ENCODE data around the gene FOXN3.

FOXN3 gene

GRCh38 chr14:89330236-89331002 is 86.6 kb downstream of the FOXN3 start:
- DNase-seq (ENCODE audit: low spot score), result no peak

GRCh38 chr14:89327771-89328212 is 89.2 kb downstream of the FOXN3 start:
- DNase-seq (ENCODE audit: low spot score), result no peak

- no peak for DNase-seq (ENCODE audit: low spot score)
Observed at GRCh38 chr14:89325959-89326358, 91.1 kb downstream of the FOXN3 start.

GRCh38 chr14:89325299-89325883 is 91.6 kb downstream of the FOXN3 start:
- DNase-seq (ENCODE audit: low spot score), result no peak

GRCh38 chr14:89324501-89325298 is 92.3 kb downstream of the FOXN3 start:
- DNase-seq (ENCODE audit: low spot score), result no peak

- no peak for DNase-seq (ENCODE audit: low spot score)
Observed at GRCh38 chr14:89320381-89321000, 96.5 kb downstream of the FOXN3 start.

- no peak for DNase-seq (ENCODE audit: low spot score)
Observed at GRCh38 chr14:89319687-89320086, 97.3 kb downstream of the FOXN3 start.

- no peak for DNase-seq (ENCODE audit: low spot score)
Observed at GRCh38 chr14:89317051-89317691, 99.9 kb downstream of the FOXN3 start.

- peak; percentile 38 for DNase-seq (ENCODE audit: low spot score)
Observed at GRCh38 chr14:89315493-89316470, 101.3 kb downstream of the FOXN3 start.

GRCh38 chr14:89314274-89314673 is 102.8 kb downstream of the FOXN3 start:
- DNase-seq (ENCODE audit: low spot score), result no peak

- DNase-seq (ENCODE audit: low spot score), result no peak
Observed at GRCh38 chr14:89312932-89313331, 104.1 kb downstream of the FOXN3 start.

GRCh38 chr14:89310211-89310610 is 106.8 kb downstream of the FOXN3 start:
- no peak for DNase-seq (ENCODE audit: low spot score)

GRCh38 chr14:89309670-89310177 is 107.3 kb downstream of the FOXN3 start:
- DNase-seq (ENCODE audit: low spot score), result no peak

GRCh38 chr14:89308232-89308959 is 108.6 kb downstream of the FOXN3 start:
- peak; percentile 45 for DNase-seq (ENCODE audit: low spot score)

- DNase-seq (ENCODE audit: low spot score), result no peak
Observed at GRCh38 chr14:89307409-89307808, 109.6 kb downstream of the FOXN3 start.

- DNase-seq (ENCODE audit: low spot score), result no peak
Observed at GRCh38 chr14:89304972-89305703, 111.9 kb downstream of the FOXN3 start.

GRCh38 chr14:89304561-89304960 is 112.5 kb downstream of the FOXN3 start:
- DNase-seq (ENCODE audit: low spot score), result no peak

- peak; percentile 71 for DNase-seq (ENCODE audit: low spot score)
Observed at GRCh38 chr14:89303456-89304435, 113.3 kb downstream of the FOXN3 start.

Measured in globus pallidus (tissue), 1 donor.